Lower leg skin (tissue), 3 donors: ENCODE data around the gene HACL1.

Source experiments
- CTCF ChIP-seq, 3 donors: fragments of 450-650 bp; IDR thresholded peaks; one replicate each; pipeline ENCODE4 v1.5.1; 2016; ENCODE audit warnings: antibody characterized with exemption in 3 of 3, mild to moderate bottlenecking in 3 of 3, moderate library complexity in 2 of 3
- POLR2A ChIP-seq, 2 donors: fragments of 450-650 bp; IDR thresholded peaks; one replicate each; pipeline ENCODE4 v1.6.1; 2016 to 2017; ENCODE audit warnings: antibody characterized with exemption in 2 of 2, mild to moderate bottlenecking in 1 of 2, moderate library complexity in 1 of 2

- TF ChIP-seq POLR2A (IDR thresholded peaks at IDR 0.05) = no peak
- no peak for TF ChIP-seq CTCF (IDR thresholded peaks at IDR 0.05)
These were observed 8.9 kb upstream of the HACL1 start for GRCh38 chr3:15610082-15610759.
